Body of pancreas (tissue), 4 donors: ENCODE results near the gene MSI2. TPM values are rescaled to one million over a fixed set of nuclear protein-coding genes. Genes with fewer than 3 reads are reported as not detected.
A peak's percentile ranks its signal among the peaks of the same experiment; 100 is the strongest.

Source experiments
- ATAC-seq: fragments of 150-250 bp; one replicate; pipeline ENCODE4 v1.9.1; 2016
- DNase-seq, 4 donors: peaks; one replicate each; pipeline ENCODE4 v3.0.0-alpha.2; 2019
- H3K27ac ChIP-seq, 4 donors: fragments of 200-600 bp; sonication (generic); 1 replicate in 3 of 4; 2 replicates in 1 of 4; pipeline versions ENCODE4 v1.5.1 to v1.6.1; 2016 to 2019; ENCODE audit warnings: mild to moderate bottlenecking in 1 of 4, mixed read lengths in 1 of 4, moderate library complexity in 1 of 4
- H3K27me3 ChIP-seq, 2 donors: fragments of 200-600 bp; sonication (generic); one replicate each; pipeline ENCODE4 v1.6.0; 2016; ENCODE audit warnings: mild to moderate bottlenecking in 1 of 2
- H3K36me3 ChIP-seq, 2 donors: fragments of 200-600 bp; sonication (generic); replicated peaks in 1 of 2; 2 replicates each; pipeline ENCODE4 v1.5.1; 2016; ENCODE audit warnings: low read depth in 2 of 2; ENCODE audit not compliant: insufficient read depth in 1 of 2
- H3K4me1 ChIP-seq: fragments of 200-600 bp; sonication (generic); one replicate; pipeline ENCODE4 v1.6.0; 2016
- H3K4me3 ChIP-seq, 2 donors: fragments of 200-600 bp; sonication (generic); 1 replicate in 1 of 2; 2 replicates in 1 of 2; pipeline ENCODE4 v1.5.1; 2016 to 2019
- H3K9me3 ChIP-seq, 3 donors: fragments of 200-600 bp; sonication (generic); 1 replicate in 2 of 3; 2 replicates in 1 of 3; pipeline ENCODE4 v1.5.1; 2016
- POLR2A ChIP-seq, 3 donors: fragments of 450-650 bp; IDR thresholded peaks; one replicate each; pipeline ENCODE4 v1.6.1; 2016; ENCODE audit warnings: antibody characterized with exemption in 3 of 3, mild to moderate bottlenecking in 2 of 3
- WGBS, 2 donors: methylation state at CpG; one replicate each; pipeline ENCODE4 v1.1.5; 2017; 5-methylcytosine and 5-hydroxymethylcytosine counted together
- intact Hi-C: fragments of 100-400 bp; cut with DNase I; formaldehyde crosslinking; loops from one replicate; pipeline ENCODE4 v1.15.1; 2023
- total RNA-seq, 2 donors: library from RNA; depleted of rRNA; stranded (reverse); fragments of >200 nt; gene quantifications; one replicate each; pipeline ENCODE4 v1.1.0, GENCODE V29; 2016
- TF ChIP-seq, protein P1 (sequence below), 7 experiments: fragments of 450-650 bp in 4 of 7; fragments of 200-600 bp in 3 of 7; sonication (generic) in 3 of 7; IDR thresholded peaks; one replicate each; pipeline ENCODE4 v1.5.1; 2016 to 2019; ENCODE audit warnings: antibody characterized with exemption in 7 of 7

MSI2 gene
- total RNA-seq, 2 donors from 2014 or later, result 21.1 to 28.5 TPM

DNA sequence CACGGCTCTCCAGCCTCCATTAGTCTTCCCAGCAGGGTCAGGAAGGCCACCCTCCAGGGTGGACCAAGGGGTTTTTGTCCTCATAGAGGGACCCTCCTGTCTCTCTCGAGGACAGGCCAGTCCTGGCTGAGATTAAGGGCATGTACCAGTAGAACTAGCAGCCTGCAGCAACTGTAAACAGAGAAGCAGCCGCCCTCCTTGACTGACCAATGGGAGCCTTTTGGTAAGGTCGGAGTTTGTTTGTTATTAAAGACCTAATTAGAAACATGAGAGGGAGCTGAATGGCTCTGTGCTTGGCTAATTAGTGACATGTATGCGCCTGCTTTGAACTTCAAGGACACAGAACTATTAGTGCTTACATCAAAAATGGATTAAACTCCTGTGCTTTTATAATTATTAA is 408.8 kb downstream of the MSI2 start:
- Histone ChIP-seq H3K4me1 (peaks cover 15% of the 10 kb centered on the region), H3K36me3 (no peaks in the 10 kb centered on the region), H3K4me3 (no peak overlapping the region), H3K27ac (no peak overlapping the region), H3K9me3 (no peaks in the 10 kb centered on the region), H3K27me3 (no peaks in the 10 kb centered on the region)
- ATAC-seq (no peak), DNase-seq (no peak)
- 66 to 70% methylated on average over 4 to 5 of the region's 5 CpGs for WGBS, 2 donors
- TF ChIP-seq POLR2A (IDR thresholded peaks at IDR 0.05), result no peak
- TF ChIP-seq, protein P1, sequence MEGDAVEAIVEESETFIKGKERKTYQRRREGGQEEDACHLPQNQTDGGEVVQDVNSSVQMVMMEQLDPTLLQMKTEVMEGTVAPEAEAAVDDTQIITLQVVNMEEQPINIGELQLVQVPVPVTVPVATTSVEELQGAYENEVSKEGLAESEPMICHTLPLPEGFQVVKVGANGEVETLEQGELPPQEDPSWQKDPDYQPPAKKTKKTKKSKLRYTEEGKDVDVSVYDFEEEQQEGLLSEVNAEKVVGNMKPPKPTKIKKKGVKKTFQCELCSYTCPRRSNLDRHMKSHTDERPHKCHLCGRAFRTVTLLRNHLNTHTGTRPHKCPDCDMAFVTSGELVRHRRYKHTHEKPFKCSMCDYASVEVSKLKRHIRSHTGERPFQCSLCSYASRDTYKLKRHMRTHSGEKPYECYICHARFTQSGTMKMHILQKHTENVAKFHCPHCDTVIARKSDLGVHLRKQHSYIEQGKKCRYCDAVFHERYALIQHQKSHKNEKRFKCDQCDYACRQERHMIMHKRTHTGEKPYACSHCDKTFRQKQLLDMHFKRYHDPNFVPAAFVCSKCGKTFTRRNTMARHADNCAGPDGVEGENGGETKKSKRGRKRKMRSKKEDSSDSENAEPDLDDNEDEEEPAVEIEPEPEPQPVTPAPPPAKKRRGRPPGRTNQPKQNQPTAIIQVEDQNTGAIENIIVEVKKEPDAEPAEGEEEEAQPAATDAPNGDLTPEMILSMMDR (IDR thresholded peaks at IDR 0.05), result no peak
- intact Hi-C loops, result loop anchor here (10.0 kb wide), 2 partner anchors 70 to 420 kb away; no protein-coding TSS in a partner anchor

DNA sequence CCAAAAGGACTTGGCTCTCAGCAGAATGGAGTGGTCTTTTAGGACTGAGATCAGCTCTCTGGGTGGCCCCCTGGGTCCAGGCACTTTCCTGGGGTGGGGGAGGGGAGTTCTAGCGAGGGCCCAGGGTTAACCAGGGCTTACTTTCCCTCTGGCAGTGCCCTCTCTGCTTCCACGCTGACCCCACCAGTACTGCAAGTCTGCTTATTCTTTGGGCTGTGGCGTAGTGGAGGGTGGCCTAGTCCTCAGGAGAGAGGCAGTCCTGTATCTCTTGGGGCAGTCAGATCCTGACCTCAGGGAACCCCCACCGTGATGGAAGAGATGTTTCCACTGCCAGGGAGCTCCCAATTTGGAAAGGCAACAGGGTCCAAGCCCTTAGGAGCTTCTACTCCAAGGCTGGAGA is 409.4 kb downstream of the MSI2 start:
- no peaks in the 10 kb centered on the region for H3K36me3 ChIP-seq
- no peak for ATAC-seq
- no peak overlapping the region for H3K27ac ChIP-seq
- TF ChIP-seq, protein P1 (IDR thresholded peaks at IDR 0.05), result no peak
- no peak for TF ChIP-seq POLR2A (IDR thresholded peaks at IDR 0.05)
- WGBS, 2 donors, result 65 to 73% methylated on average over 2 to 4 of the region's 4 CpGs
- intact Hi-C loops, result loop anchor here (10.0 kb wide), 2 partner anchors 71 to 421 kb away; no protein-coding TSS in a partner anchor
- H3K9me3 ChIP-seq, result no peaks in the 10 kb centered on the region
- DNase-seq, result no peak
- H3K4me1 ChIP-seq, result peaks cover 15% of the 10 kb centered on the region
- no peak overlapping the region for H3K4me3 ChIP-seq
- H3K27me3 ChIP-seq, result no peaks in the 10 kb centered on the region

DNA sequence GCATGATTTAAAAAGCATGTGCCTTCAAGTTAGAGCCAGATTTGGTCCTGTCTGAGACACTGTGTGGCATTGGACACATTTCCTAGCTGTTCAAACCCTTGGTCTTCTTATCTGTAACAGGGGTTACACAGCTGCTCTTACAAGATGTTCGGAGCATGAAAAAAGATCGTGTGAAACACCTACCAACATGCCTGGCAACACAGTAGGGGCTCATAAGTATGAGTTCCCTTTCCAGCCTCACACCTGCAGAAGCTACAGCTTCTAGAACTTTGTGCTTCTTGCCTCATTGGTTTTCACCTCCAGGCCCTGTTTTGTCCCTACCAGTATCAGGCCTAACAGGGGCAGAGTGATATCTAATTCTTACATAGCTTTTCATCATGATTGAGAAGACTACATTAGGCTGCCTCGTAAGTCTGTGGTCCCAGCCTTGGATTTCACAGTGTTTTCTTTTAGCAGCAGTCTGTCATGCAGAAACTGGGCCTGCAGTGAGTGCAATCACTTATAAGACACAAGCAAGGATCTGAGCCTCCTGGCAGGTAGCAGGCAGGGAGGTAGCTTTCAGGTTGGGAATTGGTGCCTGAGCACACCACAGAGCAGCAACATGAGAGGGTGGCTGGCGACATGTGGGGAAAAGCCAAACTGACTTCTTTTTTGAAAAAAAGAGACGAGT is 410.0 kb downstream of the MSI2 start:
- Histone ChIP-seq H3K36me3 (no peaks in the 10 kb centered on the region), H3K4me3 (no peak overlapping the region), H3K27me3 (no peaks in the 10 kb centered on the region), H3K27ac (no peak overlapping the region), H3K9me3 (no peaks in the 10 kb centered on the region), H3K4me1 (peaks cover 15% of the 10 kb centered on the region)
- WGBS, 2 donors, result 72 to 73% methylated on average over 5 of the region's 5 CpGs
- intact Hi-C loops, result loop anchor here (10.0 kb wide), 2 partner anchors 72 to 422 kb away; no protein-coding TSS in a partner anchor
- no peak for ATAC-seq
- no peak for TF ChIP-seq POLR2A (IDR thresholded peaks at IDR 0.05)
- TF ChIP-seq, protein P1 (IDR thresholded peaks at IDR 0.05), result no peak
- DNase-seq, result peak in 1 of 4 donors; percentile 2

DNA sequence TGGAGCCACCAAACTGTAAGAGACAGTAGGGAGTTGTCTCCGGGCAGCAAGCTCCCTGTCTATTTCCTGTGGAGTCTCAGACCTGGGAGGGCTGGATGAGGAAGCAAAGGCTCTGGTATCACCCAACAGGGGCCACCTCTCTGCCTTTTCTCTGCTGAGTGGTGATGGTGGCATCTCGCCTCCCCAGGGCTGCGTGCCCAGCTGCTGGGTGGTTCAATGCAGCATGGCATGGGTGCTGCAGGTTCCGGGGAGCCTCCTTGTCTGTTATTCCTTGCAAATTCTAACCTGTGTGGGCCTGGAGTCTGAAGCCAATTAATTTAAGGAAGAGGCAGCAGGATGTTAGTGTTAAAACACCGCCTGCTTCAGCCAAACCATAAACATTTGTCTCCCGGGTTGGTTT is 410.6 kb downstream of the MSI2 start:
- TF ChIP-seq, protein P1 (IDR thresholded peaks at IDR 0.05), result no peak
- no peak for TF ChIP-seq POLR2A (IDR thresholded peaks at IDR 0.05)
- intact Hi-C loops, result loop anchor here (10.0 kb wide), 2 partner anchors 72 to 422 kb away; no protein-coding TSS in a partner anchor
- WGBS, 2 donors, result 84 to 85% methylated on average over 5 to 6 of the region's 6 CpGs
- no peak overlapping the region for H3K4me3 ChIP-seq
- DNase-seq, result peak in 1 of 4 donors; percentile 1
- no peaks in the 10 kb centered on the region for H3K9me3 ChIP-seq
- no peak for ATAC-seq
- H3K27me3 ChIP-seq, result no peaks in the 10 kb centered on the region
- peaks cover 19% of the 10 kb centered on the region for H3K4me1 ChIP-seq
- no peak overlapping the region for H3K27ac ChIP-seq
- no peaks in the 10 kb centered on the region for H3K36me3 ChIP-seq
